Measurements from ENCODE around the gene CTF1.
"Not testable (repeated sequence)": the region's sequence is repeated elsewhere in the genome, so short reads cannot be mapped to it uniquely, and the experiment has no call there.

Gene CTF1

DNA sequence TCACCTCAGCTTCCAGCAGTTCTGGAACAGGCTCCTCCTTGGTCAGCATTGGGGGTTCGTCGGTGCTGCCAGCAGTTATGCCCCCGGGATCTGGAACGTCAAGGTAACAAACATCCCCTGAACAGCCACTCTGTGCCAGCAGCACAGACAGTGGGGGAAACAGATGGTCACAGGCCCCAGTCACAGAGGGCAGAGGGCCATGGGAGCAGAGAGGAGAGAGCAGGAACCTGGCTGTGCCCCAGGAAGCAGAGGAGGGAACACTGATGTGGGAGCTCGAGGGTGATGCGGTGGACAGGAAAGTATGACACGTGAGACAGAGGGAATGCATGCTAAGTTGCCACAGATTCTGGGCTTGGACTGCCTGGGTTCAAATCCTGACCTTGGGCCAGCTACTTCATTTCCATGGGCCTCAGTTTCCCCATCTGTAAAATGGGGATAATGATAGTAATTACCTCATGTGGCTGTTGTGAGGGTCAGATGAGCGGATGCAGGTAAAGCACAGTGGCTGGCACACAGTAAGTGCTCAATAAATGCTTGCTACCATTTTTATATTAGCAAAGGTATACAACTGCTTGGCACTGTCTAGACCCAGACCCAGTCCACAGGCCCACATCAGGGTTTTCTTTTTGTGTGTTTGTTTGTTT is 7.4 kb upstream of the CTF1 start:
- no peak for DNase-seq

DNA sequence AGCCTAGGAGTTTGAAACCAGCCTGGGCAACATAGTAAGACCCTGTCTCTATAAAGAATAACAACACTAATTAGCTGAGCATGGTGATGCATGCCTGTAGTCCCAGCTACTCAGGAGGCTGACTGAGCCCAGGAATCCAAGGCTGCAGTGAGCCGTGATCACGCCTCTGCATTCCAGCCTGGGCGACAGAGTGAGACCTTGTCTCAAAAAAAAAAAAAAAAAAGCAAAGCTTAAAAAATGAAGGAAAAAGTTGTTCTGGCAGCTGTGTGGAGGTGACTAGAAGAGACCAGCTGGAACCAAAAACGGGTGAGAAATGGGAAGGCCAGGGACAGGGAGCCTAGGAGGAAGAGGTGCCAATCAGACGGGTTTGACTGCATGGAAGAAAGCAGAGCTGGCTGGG is 6.7 kb upstream of the CTF1 start:
- no peak for DNase-seq

DNA sequence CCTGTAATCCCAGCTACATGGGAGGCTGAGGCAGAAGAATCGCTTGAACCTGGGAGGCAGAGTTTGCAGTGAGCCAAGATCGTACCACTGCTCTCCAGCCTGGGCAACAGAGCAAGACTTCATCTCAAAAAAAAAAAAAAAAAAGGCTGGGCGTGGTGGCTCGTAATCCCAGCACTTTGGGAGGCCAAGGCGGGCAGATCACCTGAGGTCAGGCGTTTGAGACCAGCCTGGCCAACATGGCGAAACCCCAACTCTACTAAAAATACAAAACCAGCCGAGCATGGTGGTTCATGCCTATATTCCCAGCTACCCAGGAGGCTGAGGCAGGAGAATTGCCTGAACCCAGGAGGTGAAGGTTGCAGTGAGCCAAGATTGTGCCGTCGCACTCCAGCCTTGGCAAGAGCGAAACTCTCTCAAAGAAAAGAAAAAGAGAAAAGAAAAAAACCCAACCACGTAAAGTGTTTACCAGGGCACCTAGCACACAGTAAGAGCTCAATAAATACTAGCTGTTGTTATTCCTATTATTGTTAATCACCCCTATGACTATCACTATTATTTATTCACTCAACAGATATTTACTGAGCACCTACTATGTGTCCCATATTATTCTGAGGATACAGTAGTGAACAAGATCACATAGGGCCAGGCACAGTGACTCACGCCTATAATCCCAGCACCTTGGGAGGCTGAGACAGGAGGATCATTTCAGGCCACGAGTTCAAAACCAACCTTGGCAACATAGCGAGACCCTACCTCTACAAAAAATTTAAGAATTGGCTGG is 5.2 kb upstream of the CTF1 start:
- DNase-seq: not testable (repeated sequence)

DNA sequence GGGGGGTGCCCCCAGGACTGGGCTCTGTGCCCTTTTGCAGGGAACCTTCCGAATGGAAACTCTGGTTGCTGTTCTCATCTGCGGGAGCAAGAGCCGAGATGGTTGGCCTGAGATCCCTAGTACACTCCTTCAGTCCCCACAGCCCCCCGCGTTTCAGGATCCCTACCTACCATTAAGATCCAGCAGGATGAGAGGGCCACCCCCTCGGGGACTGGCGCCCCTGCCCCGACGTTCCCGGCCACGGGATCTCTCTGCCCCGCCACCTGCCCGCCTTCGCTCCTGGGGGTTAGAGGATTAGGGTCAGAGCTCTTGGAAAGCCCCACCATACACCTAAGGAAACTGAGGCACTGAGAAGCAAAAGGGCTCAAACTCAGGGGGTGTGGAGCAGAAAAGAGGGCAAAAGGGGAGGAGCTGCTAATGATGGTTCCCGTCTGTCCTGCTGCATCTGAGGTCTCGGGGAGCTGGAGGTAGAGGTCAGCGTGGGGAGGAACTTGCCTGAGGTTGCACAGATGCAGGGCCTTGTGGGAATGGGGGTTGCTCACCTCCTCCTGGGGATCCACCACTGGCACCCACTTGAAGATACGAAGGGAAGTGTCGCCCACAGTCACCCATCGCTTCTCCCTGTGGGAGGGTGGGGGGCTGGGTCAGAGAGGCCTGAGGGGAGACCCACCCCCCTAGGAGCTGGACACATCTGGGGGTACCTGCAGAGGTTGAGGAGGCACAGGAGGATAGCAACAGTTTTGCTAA is 3.6 kb upstream of the CTF1 start:
- DNase-seq: no peak

DNA sequence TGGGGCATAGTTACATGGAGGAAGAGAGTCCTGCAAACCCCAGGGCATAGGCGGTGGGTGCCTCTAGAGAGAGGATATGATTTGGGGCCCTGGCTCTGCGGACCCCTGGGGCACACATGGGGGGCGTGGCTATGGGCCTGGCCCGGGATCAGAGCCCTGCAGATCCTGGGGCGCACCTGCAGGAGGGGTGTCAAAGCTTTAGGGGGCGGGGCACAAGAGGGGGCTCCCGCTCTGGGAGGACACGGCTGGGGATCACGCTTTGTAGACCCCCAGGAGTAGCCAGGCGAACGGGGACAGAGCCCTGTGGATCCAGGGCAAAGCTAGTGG is 3.0 kb upstream of the CTF1 start:
- no peak for DNase-seq

DNA sequence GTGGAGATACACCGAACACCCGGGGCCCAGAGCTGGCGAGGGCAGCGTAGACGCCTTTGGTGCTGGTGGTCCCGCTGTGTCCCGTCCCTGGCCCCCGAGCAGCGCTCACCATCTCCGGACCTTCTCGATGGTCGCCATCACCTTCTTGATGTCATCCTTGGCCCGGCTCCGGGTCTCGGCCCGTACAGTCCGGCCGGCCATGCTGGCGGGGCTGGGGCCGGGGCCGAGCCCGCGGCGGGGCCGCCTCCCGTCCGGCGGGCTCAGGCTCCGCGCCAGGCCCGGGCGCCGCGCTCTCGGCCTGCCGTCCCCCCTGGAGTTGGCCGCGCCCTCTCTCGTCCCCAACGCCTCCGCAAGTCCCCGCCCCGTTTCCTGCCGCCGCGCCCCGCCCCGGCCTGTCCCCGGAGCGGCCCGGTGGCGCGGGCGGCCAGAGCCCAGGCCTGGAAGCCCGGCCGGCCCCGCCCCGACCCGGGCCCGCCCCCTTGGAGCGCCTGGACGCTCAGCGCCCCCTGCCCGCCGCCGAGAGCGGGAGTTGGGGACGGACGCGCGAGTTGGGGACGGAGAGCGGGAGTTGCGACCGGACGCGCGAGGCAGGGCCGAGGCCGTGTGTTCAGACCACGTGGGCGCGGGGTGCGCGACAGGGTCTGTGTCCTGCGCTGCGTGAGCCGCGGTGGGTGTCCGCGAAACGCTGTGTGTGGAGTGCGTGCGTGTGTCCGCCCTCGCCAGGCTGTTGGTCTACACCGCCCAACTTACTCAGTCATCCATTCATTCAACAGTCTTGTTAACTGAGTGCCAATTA is 2.5 kb upstream of the CTF1 start, which contains the start of gene BCL7C:
Gene BCL7C, minus strand, starts transcription at position 334 of the 796 bp plus-strand sequence. Its CDS starts 133 bp downstream, at position 201.
- DNase-seq: peak; percentile 79

DNA sequence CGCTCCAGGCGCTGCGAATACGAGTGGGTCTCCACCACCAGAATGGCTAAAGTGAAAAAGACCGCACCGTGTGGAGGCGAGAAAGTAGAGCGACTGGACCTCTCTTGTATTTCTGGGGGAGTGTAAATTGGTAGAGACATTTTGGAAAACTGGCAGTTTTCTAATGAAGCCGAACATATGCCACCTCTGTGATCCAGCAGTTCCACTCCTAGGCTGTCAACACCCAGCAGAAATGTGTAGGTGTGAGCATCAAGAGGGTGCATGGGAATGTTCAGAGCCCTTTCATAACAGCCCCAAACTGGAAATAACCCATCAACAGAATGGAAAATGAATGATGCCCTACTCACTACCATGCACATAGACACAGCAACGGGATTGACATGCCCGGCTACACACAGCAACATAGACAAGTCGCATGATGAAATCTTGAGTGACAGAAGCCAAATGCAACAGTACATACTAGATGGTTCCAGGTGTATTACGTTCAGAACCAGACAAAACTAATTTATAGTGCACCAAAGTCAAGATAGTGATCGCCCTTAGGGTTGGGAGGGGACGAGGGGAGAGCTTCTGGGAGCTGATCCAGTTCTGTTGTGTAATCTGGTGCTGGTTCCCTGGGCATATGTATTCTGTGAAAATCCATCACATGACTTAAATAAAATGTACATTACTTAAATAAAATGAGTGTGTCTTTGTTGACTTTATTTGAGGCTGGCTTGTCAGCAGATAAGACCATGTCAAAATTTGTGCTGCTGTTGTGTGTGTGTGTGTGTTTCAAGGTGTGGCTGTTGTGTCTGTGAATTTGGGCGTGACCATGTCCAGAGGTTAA is 1.7 kb upstream of the CTF1 start:
- DNase-seq: no peak

DNA sequence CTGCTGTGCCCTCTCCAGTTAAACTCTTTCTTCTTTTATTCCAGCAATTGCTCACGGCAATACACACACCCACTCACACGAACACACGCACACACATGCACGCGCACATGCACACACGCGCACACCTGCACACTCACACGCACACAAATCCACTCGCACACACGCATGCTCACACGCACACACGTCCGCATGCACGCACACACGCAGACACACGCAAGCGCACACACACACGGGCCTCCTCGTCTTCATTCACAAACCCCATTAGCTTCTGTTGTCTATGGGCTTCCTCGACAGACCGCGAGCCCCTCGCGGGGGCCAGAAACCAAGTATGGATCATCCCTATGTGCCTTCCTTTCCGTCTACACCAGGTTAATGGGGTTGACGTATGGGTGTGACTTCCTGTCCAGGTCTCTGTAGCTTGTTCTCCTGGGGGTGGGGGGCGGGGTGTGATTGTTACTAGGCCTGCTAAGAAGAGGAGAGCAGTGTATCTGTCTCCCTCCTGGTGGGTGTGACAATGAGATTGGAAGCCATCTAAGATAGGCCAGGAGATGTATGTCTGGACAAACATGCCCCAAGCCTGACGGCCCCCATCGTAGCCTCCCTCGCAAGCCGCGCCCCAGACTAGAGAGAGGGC is 670 bp upstream of the CTF1 start:
- peak; percentile 43 for DNase-seq

DNA sequence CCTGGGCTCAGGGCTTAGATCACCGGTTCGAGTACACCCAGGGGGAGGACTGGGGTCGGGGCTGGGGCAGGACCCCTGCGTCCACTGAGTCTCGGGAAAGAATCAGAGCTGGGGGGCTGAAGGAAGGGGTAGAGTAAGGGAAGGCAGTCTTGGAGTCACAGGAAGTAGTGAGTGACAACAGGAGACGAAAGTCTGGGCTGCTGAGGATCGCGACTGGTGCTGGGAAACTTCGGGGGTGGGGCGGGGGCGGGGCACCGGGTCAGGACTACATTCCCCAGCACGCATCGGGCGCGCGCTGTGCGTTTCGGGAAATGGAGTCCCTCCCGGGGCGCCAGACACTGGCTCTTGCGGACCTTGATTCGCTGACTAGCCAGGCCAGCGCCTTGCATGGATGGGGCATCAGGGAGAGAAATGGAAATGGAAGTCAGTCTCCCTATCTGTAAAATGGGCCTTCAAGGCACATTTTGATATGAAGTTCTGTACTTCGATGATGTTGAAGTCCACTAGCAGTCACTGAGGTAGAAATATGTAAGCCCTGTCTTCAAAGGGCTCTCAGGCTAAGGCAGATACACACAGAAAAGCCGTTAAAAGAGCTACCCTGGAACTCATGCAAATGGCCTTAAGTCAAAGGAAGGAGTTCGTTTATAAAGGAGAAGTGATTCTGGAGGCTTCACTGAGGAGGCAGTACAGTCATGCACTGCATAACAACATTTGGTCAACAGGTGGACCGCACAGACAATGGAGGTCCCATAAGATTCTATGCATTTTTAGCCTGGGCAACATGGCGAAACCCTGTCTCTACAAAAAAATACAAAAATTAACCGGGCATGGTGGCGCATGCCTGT is 697 bp downstream of the CTF1 start:
- DNase-seq: peak; percentile 81

DNA sequence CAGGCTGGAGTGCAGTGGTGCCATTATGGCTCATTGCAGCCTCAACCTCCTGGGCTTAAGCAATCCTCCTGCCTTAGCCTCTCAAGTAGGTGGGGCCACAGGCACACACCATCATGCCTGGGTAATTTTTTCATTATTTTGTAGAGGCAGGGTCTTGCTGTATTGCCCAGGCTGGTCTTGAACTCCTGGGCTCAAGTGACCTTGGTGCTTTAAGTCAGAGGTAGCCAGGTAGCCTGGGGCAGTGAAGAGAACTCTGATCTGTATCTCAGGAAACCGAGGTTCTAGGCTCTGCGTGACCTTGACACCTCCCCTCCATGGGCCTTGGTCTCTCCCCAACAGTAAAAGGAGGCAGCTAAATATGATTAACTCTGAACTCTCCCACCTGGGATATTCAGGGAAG is 3.4 kb downstream of the CTF1 start:
- no peak for DNase-seq

DNA sequence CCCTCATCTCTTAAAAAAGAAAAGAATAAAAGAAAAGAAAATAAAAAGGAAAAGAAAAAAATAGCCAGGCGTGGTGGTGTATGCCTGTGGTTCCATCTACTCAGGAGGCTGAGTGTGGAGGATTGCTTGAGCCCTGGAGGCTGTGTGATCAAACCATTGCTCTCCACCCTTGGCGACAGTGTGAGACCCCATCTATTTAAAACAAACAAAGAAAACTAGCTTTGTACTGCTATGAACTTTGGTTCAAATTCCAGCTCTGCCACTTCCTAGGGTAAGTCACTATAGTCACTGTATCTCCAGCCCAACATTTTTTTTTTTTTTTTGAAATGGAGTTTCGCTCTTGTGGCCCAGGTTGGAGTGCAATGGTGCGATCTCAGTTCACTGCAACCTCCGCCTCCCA is 4.2 kb downstream of the CTF1 start:
- DNase-seq: no peak

DNA sequence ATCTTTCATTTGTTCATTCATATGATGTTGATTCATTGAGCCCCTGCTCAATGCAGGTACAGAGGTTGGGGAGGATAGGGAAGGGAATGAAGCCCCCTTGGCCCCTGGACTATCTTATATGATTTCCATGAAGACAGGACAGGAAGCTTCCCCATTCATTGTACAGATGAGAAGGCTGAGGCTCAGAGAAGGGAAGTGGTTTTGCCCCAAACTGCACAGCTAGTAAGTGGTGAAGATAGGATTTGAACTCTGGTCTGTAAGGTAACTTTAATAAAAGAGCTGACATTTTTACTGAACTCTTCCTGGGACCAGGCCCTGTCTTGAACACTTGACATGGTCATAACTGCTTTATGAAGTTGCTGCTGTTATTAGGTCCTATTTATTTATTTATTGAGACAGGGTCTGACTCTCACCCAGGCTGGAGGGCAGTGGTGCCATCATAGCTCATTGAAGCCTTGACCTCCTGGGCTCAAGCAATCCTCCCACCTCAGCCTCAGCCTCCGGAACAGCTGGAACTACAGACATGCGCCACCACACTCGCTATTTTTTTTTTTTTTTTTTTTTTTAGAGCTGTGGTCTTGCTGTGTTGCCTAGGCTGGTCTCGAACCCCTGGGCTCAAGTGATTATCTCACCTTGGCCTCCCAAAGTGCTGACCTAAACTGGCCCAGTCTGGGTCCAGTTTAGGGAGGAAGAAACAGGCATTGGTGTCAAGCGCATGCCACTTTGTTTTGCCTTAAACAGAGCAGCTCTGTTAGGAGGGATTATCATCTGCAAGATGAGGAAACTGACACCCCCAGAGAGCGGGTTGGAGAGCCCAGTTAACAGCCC is 5.0 kb downstream of the CTF1 start:
- no peak for DNase-seq

DNA sequence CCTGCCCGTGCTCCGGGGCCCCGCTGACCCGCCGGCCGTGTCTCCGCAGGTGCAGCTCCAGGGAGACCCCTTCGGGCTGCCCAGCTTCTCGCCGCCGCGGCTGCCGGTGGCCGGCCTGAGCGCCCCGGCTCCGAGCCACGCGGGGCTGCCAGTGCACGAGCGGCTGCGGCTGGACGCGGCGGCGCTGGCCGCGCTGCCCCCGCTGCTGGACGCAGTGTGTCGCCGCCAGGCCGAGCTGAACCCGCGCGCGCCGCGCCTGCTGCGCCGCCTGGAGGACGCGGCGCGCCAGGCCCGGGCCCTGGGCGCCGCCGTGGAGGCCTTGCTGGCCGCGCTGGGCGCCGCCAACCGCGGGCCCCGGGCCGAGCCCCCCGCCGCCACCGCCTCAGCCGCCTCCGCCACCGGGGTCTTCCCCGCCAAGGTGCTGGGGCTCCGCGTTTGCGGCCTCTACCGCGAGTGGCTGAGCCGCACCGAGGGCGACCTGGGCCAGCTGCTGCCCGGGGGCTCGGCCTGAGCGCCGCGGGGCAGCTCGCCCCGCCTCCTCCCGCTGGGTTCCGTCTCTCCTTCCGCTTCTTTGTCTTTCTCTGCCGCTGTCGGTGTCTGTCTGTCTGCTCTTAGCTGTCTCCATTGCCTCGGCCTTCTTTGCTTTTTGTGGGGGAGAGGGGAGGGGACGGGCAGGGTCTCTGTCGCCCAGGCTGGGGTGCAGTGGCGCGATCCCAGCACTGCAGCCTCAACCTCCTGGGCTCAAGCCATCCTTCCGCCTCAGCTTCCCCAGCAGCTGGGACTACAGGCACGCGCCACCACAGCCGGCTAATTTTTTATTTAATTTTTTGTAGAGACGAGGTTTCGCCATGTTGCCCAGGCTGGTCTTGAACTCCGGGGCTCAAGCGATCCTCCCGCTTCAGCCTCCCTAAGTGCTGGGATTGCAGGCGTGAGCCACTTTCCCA is 5.9 kb downstream of the CTF1 start:
- DNase-seq: no peak

DNA sequence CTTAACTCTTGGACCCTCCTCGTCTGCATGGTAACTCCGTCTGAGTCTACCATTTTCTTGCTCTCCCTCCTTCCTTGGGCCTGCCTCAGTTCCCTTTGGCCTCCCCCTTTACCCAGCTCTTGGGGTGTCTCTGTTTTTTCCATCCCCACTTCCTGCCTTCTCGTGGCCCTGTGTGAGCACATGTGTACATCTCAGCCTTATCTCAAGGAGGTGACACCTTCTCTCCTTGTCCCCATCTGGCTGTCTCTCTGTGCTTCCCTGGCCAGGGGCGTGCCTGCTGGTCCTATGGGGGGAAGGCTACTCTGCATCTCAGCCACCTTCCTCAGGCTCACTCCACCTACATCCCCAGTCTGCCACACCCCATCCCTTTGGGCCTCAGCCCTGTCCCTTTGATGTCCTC is 6.6 kb downstream of the CTF1 start:
- no peak for DNase-seq

DNA sequence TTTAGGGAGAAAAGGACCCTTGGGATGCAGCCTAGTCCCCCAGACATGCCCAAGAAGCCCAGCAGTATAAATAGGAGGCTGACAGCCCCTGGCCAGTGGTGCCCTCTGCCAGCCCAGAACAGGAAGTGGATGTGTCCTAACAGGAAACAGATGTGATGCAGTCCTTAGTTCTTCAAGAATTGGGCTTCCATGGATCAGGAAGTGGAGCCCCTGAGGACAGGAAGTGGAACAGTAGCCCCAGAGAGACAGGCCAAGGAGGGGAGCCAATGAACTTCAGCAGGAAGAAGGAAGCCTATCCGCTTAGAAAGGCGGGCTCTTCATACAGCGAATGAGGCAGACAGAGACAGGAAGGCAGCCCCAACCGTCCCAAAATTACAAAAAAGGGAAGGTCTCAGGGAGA is 7.2 kb downstream of the CTF1 start:
- peak; percentile 13 for DNase-seq

DNA sequence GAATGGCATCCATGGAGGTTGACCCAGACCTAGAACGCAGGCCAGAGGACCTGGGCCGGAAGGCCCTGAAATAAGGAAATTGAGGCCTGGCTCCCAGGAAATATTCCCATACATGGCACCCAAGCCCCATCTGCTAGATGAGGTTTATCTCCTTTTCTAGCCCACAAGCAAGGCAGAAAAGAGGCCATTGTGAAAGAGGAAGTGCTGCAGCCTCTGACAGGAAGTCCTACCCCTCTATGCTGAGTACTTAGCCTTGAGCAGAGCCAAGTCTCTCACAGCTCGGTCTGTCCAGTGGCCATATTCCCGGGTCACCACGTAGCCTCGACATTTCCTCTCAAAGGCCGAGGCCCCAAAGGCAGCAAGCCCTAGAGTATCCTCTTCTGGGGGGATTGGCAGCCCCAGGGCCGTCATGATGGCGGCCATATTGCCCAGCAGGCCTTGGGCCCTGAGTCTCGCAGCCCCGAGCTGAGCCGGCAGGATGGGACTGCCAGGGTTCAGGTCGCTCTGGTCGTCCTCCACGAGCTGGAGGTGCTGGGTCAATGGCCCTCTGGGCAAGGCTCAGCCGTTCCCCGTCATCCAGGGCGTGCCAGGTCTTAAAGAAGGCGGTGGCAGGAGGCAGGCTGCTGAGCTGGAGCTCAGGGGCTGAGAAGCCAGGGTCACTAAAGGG is 7.8 kb downstream of the CTF1 start:
- no peak for DNase-seq

DNA sequence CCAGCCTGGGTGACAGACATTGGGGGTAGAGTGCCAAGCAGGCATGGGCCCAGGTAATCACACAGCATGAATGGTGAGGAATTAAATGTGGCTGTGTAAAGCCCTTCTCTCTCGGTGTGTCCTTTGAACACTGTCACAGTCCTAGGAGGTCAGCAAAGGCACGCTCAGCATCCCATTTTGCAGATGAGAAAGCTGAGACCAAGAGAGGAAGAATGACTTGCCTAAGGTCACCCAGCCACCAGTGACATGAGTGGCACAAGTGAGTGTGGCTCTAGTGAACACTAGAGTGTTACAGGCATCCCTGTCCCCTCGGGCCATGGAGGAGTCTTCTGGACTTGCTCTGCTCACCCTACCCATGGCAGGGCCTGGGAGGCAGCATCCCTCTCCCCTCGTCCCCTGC is 10.7 kb downstream of the CTF1 start:
- DNase-seq: no peak

DNA sequence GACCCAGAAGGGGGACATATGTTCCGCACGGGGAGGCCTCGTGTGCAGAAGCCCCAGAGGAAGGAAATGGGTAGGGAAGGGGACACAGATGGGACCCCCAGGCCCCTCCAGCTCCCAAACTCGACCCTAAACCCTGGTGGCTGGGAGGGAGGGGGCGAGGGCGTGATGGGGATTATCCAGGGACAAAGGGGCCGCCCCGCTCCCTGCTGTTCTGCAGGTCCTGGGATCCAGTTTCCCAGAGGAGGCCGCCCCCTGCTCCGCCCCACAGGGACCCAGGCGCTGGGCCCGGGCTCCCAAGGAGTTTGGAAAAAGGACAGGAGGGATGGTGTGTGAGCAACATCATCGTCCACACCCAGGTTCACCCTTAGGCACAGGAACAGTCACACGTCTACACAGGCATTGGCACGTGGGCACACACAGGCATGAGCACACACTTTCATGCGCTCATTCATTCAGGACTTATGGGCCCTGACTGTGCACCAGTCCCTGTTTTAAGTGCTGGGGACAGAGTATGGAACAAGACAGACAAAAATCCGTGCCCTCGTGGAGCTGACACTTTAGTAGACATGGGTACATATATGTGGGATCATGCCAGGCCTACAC is 14.1 kb downstream of the CTF1 start:
- no peak for DNase-seq
